KOPT-K1 (cell line): ENCODE data around the gene BFSP2.

Experiments
- H3K27ac ChIP-seq: fragments of 200-600 bp; sonication (generic); 2 replicates; pipeline ENCODE4 v1.5.1; 2016; ENCODE audit warnings: antibody characterized with exemption, mild to moderate bottlenecking, low read depth, low read length; ENCODE audit not compliant: poor library complexity, severe bottlenecking
- H3K36me3 ChIP-seq: fragments of 200-600 bp; sonication (generic); 2 replicates; pipeline ENCODE4 v1.5.1; 2017; ENCODE audit warnings: antibody characterized with exemption, mild to moderate bottlenecking, low read length, moderate library complexity; ENCODE audit not compliant: insufficient read depth
- H3K9me3 ChIP-seq: fragments of 200-600 bp; sonication (generic); 2 replicates; pipeline ENCODE4 v1.5.1; 2017; ENCODE audit warnings: antibody characterized with exemption, low read length, mild to moderate bottlenecking; ENCODE audit not compliant: insufficient read depth, poor library complexity, severe bottlenecking

BFSP2 gene

DNA sequence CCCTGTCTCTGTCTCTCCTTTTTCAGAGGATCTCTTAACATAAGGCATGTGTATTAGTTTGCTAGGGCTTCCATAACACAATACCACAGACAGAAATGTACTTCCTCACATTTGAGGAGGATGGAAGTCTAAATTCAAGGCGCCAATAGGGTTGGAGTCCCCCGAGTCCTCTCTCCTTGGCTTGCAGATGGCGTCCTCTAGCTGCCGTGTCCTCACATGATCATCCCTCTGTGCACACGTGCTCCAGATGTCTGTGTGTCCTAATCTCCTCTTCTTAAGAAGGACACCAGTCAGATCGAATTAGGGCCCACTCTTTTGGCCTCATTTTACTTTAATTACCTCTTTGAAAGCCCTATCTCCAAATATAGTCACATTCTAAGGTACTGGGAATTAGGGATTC, 23.0 kb upstream of the BFSP2 start:
- no peak overlapping the region for H3K27ac ChIP-seq
- H3K9me3 ChIP-seq: no peaks in the 10 kb centered on the region
- H3K36me3 ChIP-seq: no peaks in the 10 kb centered on the region

DNA sequence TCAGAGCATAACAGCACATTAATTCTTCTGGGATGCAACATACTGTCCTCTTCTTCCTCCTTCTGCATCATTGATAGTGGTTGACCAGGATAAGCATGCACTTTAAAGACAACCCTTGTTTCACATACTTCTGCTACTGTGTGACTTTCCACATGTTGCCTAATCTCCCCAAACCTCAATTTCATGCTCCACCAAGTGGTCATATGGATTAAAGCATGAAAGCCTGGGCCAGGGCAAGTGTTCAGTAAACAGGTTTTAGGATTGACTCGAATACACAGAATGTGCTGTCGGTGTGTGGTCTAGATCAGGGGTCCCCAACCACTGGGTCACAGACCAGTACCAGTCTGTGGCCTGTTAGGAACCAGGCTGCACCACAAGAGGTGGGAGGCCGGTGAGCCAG, 22.5 kb upstream of the BFSP2 start:
- no peaks in the 10 kb centered on the region for H3K9me3 ChIP-seq
- H3K27ac ChIP-seq: no peak overlapping the region
- no peaks in the 10 kb centered on the region for H3K36me3 ChIP-seq

DNA sequence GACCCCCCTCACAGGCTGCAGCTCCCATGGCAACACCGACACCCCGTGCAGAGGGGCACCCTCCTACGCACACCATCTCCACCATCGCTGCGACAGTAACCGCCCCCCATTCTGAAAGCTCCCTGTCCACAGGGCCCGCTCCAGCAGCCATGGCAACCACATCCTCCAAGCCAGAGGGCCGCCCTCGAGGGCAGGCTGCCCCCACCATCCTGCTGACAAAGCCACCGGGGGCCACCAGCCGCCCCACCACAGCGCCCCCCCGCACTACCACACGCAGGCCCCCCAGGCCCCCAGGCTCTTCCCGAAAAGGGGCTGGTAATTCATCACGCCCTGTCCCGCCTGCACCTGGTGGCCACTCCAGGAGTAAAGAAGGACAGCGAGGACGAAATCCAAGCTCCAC, 19.9 kb upstream of the BFSP2 start:
- no peaks in the 10 kb centered on the region for H3K36me3 ChIP-seq
- H3K9me3 ChIP-seq: no peaks in the 10 kb centered on the region
- H3K27ac ChIP-seq: no peak overlapping the region

DNA sequence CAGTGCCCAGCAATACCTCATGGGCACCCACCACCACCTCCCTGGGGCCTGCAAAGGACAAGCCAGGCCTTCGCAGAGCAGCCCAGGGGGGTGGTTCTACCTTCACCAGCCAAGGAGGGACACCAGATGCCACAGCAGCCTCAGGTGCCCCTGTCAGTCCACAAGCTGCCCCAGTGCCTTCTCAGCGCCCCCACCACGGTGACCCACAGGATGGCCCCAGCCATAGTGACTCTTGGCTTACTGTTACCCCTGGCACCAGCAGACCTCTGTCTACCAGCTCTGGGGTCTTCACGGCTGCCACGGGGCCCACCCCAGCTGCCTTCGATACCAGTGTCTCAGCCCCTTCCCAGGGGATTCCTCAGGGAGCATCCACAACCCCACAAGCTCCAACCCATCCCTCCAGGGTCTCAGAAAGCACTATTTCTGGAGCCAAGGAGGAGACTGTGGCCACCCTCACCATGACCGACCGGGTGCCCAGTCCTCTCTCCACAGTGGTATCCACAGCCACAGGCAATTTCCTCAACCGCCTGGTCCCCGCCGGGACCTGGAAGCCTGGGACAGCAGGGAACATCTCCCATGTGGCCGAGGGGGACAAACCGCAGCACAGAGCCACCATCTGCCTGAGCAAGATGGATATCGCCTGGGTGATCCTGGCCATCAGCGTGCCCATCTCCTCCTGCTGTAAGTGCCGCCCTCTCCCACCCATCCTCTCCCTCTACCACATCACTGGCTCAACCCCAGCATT, 19.2 kb upstream of the BFSP2 start:
- no peak overlapping the region for H3K27ac ChIP-seq
- no peaks in the 10 kb centered on the region for H3K36me3 ChIP-seq
- no peaks in the 10 kb centered on the region for H3K9me3 ChIP-seq

DNA sequence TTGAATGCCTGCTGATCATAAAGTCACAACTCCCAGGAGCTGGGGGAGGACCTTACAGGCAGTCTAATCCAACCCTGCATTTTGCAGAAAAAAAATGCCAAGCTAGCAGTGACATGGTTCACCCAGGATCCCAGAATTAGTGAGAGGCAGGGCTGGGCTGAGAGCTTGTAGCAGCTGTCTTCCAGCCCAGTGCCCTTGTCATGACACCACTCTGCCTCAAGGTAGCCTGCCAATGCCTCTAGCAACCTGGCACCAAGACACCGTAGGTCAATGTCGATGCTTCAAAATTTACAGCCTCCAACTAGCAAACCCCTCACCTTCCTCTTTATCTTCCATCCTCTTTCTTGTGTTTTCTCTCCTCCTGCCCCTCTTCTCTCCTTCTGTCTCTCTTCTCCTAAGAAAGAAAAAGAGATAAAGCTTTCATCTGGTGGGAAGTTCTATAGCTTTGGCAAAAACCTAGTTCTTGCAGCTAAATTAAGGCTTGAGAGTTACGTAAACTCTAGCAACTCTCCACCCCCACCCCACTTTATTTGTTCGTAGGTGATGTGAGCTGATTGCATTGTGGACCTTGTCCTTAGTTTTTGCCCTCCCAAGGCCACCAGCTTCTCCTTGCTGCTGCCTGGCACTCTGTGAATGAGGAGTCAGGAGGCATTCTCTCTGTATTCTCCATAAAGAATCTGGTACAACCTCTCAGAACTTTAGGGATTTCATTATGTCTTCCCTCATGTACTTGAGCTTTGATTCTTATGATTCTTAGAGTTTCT, 18.3 kb upstream of the BFSP2 start:
- no peak overlapping the region for H3K27ac ChIP-seq
- no peaks in the 10 kb centered on the region for H3K36me3 ChIP-seq
- H3K9me3 ChIP-seq: no peaks in the 10 kb centered on the region

DNA sequence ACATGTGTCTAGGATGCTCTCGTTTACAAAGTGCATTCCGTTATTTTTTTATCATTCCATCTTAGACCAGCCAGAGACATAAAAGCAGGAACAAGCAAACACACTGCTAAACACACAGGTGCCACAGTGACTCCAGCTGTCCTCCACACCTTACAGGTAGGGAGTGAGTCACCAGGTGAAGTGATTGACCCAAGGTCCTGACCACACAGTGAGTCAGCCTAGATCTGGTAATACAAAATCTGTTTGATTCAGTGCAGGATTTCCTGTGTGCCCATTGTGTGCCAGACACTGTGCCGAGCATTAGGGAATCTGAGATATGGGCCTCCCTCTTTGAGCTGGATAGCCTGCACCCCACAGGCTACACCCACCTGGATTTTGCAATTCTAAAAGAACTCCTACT, 16.7 kb upstream of the BFSP2 start:
- Histone ChIP-seq H3K36me3 (no peaks in the 10 kb centered on the region), H3K27ac (no peak overlapping the region), H3K9me3 (no peaks in the 10 kb centered on the region)

DNA sequence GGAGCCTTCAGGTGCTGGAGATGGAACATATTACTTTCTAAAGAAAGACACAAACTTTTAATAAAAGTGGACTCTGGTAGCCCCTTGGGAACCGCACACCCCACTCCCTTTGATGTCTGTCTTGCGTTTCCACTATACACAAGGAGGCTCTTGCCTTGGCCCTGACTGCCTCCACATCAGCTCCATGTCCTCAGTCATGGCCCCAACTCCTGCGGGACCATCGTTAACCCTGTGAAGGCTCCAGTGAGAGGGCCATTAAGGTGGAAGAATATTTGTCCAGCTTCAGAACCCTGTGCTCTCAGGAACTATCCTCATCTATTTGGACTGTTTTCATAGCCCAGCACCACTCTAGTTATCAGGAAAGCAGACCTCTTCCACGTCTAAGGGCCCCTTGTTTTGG, 16.1 kb upstream of the BFSP2 start:
- Histone ChIP-seq H3K27ac (no peak overlapping the region), H3K36me3 (no peaks in the 10 kb centered on the region), H3K9me3 (no peaks in the 10 kb centered on the region)

DNA sequence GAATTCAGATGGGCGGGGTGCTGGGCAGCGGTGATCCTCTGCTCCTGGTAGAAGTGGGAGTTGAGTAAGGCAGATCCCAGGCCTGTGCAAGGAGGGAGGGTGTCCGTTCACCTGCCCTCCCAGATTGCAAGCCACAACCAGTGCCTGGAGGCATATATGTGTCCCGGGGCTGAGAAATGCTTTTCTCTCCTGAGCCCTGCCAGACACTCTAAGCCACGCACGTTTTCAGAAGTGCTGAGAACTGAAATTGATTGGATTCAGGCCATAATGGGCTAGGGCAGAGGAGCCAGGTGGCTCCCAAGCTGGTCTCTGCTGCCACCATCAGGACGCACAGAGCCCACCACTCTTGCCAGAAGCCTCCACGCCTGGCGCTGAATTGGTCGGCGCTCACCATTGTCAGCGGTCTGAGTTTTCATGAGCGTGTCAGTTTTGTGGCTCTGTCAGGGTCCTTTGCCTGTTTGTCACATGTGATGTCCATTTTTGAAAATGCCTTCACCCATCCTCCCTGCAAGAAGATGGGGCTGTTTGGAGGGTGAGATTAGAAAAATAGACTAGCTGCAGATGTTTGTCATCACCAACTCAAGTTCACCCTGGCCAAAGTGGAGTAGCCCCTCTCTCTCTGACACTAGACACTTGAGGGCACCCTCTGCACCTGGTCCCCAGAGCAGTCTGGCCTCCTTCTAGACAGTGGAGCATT, 15.4 kb upstream of the BFSP2 start:
- no peak overlapping the region for H3K27ac ChIP-seq
- no peaks in the 10 kb centered on the region for H3K9me3 ChIP-seq
- no peaks in the 10 kb centered on the region for H3K36me3 ChIP-seq

DNA sequence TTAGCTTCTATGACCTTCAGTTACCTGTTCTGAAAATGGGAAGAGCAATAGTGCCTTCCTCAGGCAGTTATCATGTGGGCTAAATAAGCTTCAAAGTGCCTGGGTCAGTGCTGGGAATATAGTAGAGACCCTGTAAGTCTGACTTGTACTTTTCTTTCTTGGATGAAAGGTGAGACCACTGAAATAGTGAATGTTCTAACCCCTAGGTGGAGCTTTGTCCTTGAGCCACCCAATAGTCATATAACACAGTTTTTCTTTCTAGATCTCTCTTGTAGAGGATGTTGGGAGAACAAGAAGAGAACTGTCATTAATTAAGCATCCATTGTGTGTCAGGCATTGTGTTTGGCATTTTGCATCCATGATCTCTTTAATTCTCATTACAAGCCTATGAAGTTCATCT, 13.0 kb upstream of the BFSP2 start:
- H3K9me3 ChIP-seq: no peaks in the 10 kb centered on the region
- H3K27ac ChIP-seq: no peak overlapping the region
- no peaks in the 10 kb centered on the region for H3K36me3 ChIP-seq

DNA sequence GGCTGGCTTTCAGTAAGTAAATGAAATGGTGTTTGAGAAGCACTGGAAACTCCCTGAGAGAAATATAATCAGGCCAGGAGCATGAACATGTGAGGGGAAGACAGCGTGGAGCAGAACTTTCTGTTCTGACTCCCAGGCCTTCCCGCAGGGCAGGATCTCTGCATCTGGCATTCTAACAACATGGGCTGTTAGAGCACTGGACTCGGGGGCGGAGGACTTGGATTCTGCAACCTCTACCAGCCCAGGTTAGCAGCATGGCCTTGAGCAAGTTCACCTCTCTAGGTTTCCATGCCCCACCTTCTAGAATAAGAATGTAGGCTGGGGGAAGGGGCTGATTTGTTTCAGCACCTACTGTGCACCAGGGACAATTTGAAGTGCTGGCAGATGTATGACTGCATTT, 12.5 kb upstream of the BFSP2 start:
- Histone ChIP-seq H3K27ac (no peak overlapping the region), H3K36me3 (no peaks in the 10 kb centered on the region), H3K9me3 (no peaks in the 10 kb centered on the region)

DNA sequence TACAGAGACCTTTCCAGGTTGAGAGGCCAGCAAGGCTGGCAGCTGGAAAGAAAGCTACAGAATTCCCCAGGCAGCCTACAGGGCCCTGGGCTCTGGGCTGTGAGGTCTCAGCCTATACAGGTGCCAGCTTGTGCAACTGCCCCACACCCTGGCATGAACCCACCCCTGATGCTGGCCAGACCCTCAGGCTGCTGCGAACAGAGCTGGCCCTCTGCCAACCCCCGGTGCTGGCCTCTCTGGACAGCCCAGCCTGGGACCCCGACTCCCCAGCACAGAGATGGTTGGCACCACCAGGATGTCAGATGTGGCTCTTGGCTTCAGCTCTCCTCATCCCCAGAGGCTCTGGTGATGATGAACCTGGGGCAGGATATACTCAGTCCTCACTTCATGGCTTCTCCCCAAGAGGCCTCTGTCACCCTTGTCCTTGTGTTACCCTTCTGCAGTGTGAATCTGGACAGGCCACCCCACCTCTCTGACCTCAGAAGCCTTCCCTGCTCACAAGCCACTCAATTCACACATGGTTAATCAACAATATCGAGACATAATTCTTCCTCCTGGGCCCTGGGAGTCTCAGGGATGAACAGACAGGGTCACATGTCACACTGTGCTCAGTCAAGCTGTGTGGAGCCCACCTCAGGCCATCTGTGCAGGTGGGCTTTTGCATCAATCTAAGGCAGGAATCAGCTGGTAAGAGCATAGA, 11.0 kb upstream of the BFSP2 start:
- Histone ChIP-seq H3K9me3 (no peaks in the 10 kb centered on the region), H3K36me3 (no peaks in the 10 kb centered on the region), H3K27ac (no peak overlapping the region)

DNA sequence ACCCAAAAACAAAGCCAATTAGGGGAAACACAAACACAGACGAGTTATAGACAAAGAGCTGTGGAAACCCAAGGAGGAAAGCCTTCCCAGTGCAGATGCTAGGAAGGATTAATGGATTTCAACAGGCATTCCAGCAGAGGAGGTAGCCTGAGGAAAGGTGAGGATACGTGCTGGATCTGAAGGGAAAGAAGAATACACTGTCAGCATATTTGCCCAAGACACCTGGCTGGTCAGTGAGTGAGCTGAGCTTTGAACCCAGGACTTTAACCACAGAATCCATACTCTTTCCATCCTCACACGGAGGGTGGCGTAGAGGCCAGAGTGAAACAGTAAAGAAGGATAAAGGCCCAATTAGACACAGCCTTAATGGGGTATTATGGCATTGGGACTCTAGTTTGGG, 9.1 kb upstream of the BFSP2 start:
- Histone ChIP-seq H3K27ac (no peak overlapping the region), H3K9me3 (no peaks in the 10 kb centered on the region), H3K36me3 (no peaks in the 10 kb centered on the region)

DNA sequence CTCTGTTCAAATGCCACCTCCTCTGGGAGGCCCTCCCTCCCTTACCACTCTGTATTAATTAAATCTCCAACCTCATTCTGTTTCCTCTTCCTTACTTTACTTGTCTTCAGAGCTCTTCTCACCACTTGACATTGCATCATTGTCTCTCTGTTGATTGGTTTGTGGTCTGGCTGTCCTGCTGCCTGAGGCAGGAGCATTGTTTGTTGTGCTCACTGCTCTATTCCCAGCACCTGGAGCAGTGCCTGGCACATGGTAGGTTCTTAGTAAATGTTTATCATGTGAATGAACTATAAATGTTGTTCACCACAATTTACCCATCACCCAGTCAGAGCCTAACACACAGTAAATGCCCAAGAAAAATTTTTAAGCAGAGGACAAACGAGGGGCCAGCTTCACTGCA, 6.7 kb upstream of the BFSP2 start:
- no peak overlapping the region for H3K27ac ChIP-seq
- H3K36me3 ChIP-seq: no peaks in the 10 kb centered on the region
- no peaks in the 10 kb centered on the region for H3K9me3 ChIP-seq

DNA sequence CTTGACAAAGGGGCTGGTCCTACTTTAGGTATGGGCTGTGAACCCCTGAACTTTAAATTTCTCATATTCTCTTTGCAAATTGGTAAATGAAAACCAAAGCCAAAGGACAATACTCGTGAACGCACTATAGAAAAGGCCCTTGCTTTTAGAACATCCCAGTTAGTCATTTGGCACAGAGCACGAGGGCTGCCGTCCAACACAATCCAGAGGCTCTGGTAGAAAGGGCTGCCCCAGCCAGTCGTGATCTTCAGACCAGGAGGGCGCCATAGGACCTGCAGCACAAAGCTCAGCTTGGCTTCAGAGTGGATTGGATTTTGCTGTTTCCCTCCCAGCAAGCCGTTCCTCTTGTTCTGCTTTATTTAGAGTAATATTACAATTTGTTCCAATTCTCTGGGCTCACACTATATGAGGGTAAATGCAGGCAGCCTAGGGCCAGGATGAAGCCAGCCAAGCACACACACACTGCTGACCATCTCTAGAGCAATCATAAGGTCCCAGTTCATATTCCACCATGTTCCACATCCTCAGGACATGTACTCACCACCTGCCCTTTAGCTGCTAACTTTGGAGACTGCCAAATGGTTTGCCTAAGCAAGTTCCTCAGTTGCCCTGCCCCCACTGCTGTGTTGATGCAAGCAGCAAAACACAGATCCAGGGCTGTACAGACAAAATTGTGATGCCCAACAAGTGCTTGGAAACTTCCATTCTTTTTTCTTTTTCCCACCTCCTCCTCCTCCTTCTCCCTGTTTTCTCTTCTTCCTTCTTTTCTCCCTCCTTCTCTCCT, 6.0 kb upstream of the BFSP2 start:
- H3K27ac ChIP-seq: no peak overlapping the region
- H3K9me3 ChIP-seq: no peaks in the 10 kb centered on the region
- no peaks in the 10 kb centered on the region for H3K36me3 ChIP-seq
